Stimulated activated naive B cell treated with anti-CD40 and anti-IgM and Interleukin-4, amounts not matched to agents 10 μg/mL and 1 μg/mL and 100 μg/mL, for 72 hours (primary cell): Measurements from ENCODE around the gene OPALIN.
"Not testable (repeated sequence)": the region's sequence is repeated elsewhere in the genome, so short reads cannot be mapped to it uniquely, and the experiment has no call there.

Source experiments
- ATAC-seq, 2 donors: fragments of 150-1000 bp; cut with Tn5 transposase; replicated peaks; 2 replicates each; pipeline ENCODE4 v1.10.0; 2021; ENCODE audit warnings: moderate library complexity in 1 of 2
- DNase-seq: peaks from one replicate; pipeline ENCODE4 v3.0.0; 2021
- H3K27ac Mint-ChIP-seq: one replicate; pipeline ENCODE4 v1.8.0; 2022; ENCODE audit warnings: mild to moderate bottlenecking, mixed read lengths
- H3K27me3 Mint-ChIP-seq, 2 donors: one replicate each; pipeline ENCODE4 v1.8.0; 2022; ENCODE audit warnings: mixed read lengths in 2 of 2
- H3K36me3 Mint-ChIP-seq, 2 donors: one replicate each; pipeline ENCODE4 v1.8.0; 2022; ENCODE audit warnings: mixed read lengths in 2 of 2, mild to moderate bottlenecking in 1 of 2
- H3K4me1 Mint-ChIP-seq, 2 donors: one replicate each; pipeline ENCODE4 v1.8.0; 2022; ENCODE audit warnings: mixed read lengths in 2 of 2, mild to moderate bottlenecking in 1 of 2
- H3K4me3 Mint-ChIP-seq, 2 donors: one replicate each; pipeline ENCODE4 v1.8.0; 2022; ENCODE audit warnings: mild to moderate bottlenecking in 2 of 2, mixed read lengths in 2 of 2, moderate library complexity in 1 of 2
- H3K9me3 Mint-ChIP-seq, 2 donors: one replicate each; pipeline ENCODE4 v1.8.0; 2022; ENCODE audit warnings: mixed read lengths in 2 of 2, mild to moderate bottlenecking in 1 of 2

OPALIN gene

DNA sequence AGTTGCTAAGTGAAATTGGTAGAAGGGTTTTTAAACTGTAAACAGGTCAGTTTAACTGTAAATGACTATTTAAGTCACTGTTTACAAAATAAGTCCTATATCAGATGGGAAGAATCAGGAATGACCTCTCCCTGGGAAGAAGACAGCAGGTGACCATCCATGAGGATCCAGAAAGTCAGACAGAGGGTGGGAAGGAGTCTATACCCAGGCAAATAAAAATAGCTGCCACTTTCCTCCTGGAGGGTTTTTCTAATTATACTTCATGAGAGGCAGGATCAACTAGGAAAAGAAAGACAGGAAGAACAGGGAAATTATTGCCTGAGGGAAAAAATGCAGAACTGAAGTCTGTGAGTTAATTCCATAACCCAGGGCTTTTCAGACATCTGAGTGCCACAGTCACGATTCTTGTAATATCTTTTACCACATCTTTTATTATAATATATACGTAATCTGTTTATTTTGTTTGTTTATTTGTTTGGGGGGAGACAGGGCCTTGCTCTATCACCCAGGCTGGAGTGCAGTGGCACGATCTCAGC, 47.6 kb downstream of the OPALIN start:
- Mint-ChIP-seq H3K36me3 (no peaks in the 10 kb centered on the region), H3K27ac (no peak overlapping the region), H3K4me3 (no peak overlapping the region), H3K27me3 (peaks cover 0 to 22% of the 10 kb centered on the region in 2 donors), H3K9me3 (no peaks in the 10 kb centered on the region), H3K4me1 (peaks cover 9 to 15% of the 10 kb centered on the region in 2 donors)
- no peak for ATAC-seq
- DNase-seq, result no peak

DNA sequence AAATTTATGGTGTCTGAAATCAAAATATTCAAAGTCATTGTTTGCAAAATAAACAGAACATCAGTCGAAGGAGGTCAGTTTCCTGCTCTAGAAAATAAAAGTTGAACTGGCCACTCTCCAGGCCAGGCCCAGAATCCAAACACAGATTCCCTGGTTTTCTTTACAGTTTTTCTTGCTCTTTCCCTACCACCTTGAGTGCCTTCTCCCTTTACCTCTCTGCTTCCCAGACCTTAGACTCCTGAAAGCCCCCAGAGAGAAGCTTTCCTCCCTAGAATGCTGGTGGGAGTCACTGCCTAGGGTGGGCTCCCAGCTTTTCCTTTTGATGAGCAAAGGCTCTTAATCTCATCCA, 48.5 kb downstream of the OPALIN start:
- Mint-ChIP-seq H3K27me3 (peaks cover 0 to 19% of the 10 kb centered on the region in 2 donors), H3K4me3 (no peak overlapping the region), H3K27ac (no peak overlapping the region), H3K4me1 (peaks cover 18% of the 10 kb centered on the region in 2 donors), H3K9me3 (no peaks in the 10 kb centered on the region), H3K36me3 (no peaks in the 10 kb centered on the region)
- ATAC-seq, result no peak
- DNase-seq, result no peak

DNA sequence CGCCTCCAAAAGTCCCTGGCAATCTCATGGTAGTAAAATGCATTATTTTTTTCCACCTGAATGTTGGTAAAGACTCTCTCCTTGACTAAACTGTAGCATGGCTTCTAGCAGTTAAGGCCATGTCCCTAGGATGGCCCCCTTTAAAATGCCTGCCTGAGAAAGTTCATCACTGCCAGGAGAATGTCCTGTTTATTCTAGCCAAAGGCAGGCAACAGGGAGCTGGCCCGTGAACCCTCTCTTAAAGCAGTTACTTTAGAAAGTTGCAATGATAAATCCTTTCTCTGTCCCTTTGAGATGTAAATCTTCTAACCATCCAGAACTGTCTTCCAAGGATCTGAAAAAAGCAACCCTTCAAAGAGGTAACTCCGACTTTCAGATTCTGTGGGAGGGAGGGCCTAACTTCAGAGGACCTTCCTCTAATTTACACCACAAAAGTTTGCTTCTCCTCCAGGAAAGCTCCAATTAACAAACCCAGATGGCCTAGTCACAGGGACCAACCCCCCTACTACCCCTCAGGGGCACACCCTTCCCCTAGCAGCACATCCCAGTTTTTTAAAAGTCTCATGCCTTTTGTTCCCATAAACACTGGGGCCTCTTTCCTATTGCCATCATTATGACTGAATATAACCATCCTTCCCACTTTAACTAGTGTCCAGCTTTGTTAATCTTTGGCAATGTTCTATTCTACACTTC, 49.0 kb downstream of the OPALIN start:
- Mint-ChIP-seq H3K36me3 (no peaks in the 10 kb centered on the region), H3K27ac (no peak overlapping the region)

DNA sequence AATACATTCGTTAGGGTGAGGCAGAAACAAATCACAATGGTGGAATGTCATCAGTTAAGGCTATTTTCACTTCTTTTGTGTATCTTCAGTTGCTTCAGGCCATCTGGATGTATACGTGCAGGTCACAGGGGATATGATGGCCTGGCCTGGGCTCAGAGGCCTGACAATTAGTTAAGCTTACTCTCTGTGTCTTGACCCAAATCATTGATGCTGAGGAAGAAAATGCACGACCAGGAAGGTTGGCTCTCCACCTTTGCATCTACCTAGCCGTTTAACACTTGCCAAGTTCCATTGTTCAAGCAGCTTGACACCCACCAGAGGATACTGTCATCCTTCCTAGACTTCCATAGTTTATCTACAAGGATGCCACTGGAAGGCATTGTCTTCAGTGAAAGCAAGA, 49.9 kb downstream of the OPALIN start:
- peaks cover 23 to 31% of the 10 kb centered on the region in 2 donors for H3K4me1 Mint-ChIP-seq
- not testable (repeated sequence) for H3K27ac Mint-ChIP-seq, H3K36me3 Mint-ChIP-seq, ATAC-seq, DNase-seq, H3K9me3 Mint-ChIP-seq, H3K4me3 Mint-ChIP-seq
- peaks cover 7 to 27% of the 10 kb centered on the region in 2 donors for H3K27me3 Mint-ChIP-seq

More for the DNA sequence above, 49.0 kb downstream of the OPALIN start:
- DNase-seq (no peak), ATAC-seq (no peak)
- peaks cover 18 to 23% of the 10 kb centered on the region in 2 donors for H3K4me1 Mint-ChIP-seq
- no peak overlapping the region for H3K4me3 Mint-ChIP-seq
- H3K9me3 Mint-ChIP-seq, result no peaks in the 10 kb centered on the region
- H3K27me3 Mint-ChIP-seq, result peaks cover 0 to 19% of the 10 kb centered on the region in 2 donors

DNA sequence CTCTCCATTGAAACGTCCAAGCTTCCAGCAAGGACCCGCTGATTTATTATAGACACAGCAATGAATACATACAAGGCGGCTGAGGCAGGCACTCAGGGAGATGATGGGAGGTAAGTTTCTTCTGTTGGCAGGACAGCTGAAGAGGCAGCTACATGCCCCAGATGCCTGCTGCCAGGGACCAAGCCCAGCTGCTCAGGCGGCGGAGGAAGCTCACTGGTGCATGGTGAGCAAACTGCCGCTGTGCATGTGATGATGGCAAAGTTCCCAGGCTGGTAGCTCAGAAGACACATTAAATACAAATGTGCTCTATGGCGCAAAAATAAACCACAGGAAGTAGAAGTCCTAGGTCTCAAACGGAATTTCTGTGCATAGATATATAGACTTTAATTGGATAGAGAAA, 52.3 kb downstream of the OPALIN start:
- Mint-ChIP-seq H3K27me3 (peaks cover 7 to 25% of the 10 kb centered on the region in 2 donors), H3K27ac (peak overlapping the region; percentile 38), H3K36me3 (no peaks in the 10 kb centered on the region), H3K9me3 (no peaks in the 10 kb centered on the region), H3K4me3 (peak overlapping the region; percentile 48 to 59), H3K4me1 (peaks cover 19 to 40% of the 10 kb centered on the region in 2 donors)
- ATAC-seq (peak; percentile 75 to 77), DNase-seq (peak; percentile 18)

DNA sequence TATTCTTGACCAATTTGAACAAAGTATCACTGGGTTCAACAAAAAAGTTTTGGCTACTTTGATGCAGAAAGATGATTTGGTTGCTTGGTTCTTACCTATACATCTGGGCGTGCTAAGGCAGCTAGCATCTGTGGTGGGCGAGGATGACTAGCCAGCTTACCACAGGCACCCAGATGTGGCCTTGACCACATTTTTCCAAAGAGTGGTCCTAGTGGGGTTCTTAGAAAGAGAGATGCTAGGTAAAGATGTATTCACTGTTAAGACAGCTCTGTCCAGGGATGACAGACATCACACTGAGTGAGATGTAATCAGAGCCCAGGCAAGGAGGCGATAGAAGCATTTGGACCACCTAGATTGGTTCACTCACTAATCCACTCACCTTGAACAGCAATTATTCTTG, 53.8 kb downstream of the OPALIN start:
- H3K4me3 Mint-ChIP-seq, result no peak overlapping the region
- peaks cover 25 to 55% of the 10 kb centered on the region in 2 donors for H3K4me1 Mint-ChIP-seq
- H3K9me3 Mint-ChIP-seq, result no peaks in the 10 kb centered on the region
- ATAC-seq (peak; percentile 75), DNase-seq (no peak)
- no peaks in the 10 kb centered on the region for H3K36me3 Mint-ChIP-seq
- H3K27ac Mint-ChIP-seq, result no peak overlapping the region
- H3K27me3 Mint-ChIP-seq, result peaks cover 7 to 25% of the 10 kb centered on the region in 2 donors

DNA sequence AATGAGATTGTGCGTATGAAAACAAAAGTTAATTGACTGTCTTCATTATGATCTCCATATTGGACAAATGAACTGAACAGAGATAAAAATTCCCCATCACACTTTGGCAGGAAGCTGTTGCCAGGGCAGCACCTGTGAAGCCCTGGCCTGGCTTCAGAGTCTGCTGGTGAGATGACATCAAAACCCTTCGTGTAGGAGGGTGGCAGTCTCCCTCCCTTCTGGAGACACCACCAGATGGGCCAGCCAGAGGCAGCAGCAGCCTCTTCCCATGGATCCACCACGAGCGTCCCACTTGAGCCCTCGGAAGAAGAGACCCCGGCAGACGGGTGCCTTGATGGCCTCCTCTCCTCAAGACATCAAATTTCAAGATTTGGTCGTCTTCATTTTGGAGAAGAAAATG, 54.6 kb downstream of the OPALIN start, which contains the start of gene DNTT:
Gene DNTT (plus strand): TSS at position 205 of the 400 bp plus-strand sequence. CDS start 64 bp downstream, at position 269.
- Mint-ChIP-seq H3K4me1 (peaks cover 27 to 63% of the 10 kb centered on the region in 2 donors), H3K36me3 (no peaks in the 10 kb centered on the region), H3K4me3 (peak within 1 kb of the TSS in 1 of 2 donors; percentile 30), H3K9me3 (no peaks in the 10 kb centered on the region), H3K27me3 (peaks cover 7 to 25% of the 10 kb centered on the region in 2 donors), H3K27ac (peak within 1 kb of the TSS; percentile 47)
- ATAC-seq (peak in 1 of 2 donors; percentile 33), DNase-seq (no peak)

DNA sequence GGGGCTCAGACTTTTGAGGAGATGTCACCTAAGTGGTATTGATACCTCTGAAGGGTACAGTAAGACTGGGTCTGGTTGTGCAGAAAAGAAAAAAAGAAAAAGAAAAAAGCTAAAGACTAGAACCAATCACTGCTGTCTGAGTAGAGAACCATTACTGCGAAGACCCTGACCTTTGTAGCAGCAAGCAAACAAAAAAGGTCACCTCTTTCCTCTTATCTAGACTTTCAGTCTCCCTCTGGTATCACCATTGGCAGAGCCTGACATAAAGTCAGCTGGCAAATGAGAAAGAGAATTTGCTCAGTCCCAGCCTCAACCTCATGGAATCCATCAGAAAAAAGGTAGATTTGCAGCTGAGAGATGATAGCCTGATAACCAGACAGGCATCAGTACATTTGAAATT, 57.2 kb downstream of the OPALIN start:
- Mint-ChIP-seq H3K36me3 (no peaks in the 10 kb centered on the region), H3K9me3 (no peaks in the 10 kb centered on the region), H3K4me3 (no peak overlapping the region), H3K4me1 (peaks cover 32 to 73% of the 10 kb centered on the region in 2 donors), H3K27me3 (peaks cover 7 to 15% of the 10 kb centered on the region in 2 donors), H3K27ac (no peak overlapping the region)
- peak; percentile 18 to 23 for ATAC-seq
- no peak for DNase-seq

DNA sequence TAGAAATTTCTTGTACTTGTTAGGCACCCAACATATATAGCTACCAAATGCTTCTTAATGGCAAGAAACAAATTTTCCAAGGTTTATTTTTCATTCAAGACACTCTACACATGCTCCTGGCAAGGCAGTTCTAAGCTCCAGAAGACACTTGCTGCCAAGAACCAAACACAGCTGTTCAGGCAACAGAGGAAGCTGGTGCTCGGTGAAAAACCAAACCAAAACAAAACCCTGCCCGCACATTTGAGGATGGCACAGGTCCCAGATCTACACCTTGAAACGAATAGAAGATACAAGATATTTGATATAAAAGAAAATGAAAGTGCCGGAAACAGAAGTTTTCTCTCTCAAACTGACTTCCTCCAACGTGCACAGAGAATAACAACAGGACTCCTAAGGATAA, 59.4 kb downstream of the OPALIN start:
- no peaks in the 10 kb centered on the region for H3K9me3 Mint-ChIP-seq
- DNase-seq, result no peak
- H3K27ac Mint-ChIP-seq, result peak overlapping the region; percentile 84
- H3K36me3 Mint-ChIP-seq, result no peaks in the 10 kb centered on the region
- peak; percentile 29 to 51 for ATAC-seq
- peaks cover 31 to 63% of the 10 kb centered on the region in 2 donors for H3K4me1 Mint-ChIP-seq
- peak overlapping the region; percentile 76 to 78 for H3K4me3 Mint-ChIP-seq
- H3K27me3 Mint-ChIP-seq, result peaks cover 4 to 7% of the 10 kb centered on the region in 2 donors

DNA sequence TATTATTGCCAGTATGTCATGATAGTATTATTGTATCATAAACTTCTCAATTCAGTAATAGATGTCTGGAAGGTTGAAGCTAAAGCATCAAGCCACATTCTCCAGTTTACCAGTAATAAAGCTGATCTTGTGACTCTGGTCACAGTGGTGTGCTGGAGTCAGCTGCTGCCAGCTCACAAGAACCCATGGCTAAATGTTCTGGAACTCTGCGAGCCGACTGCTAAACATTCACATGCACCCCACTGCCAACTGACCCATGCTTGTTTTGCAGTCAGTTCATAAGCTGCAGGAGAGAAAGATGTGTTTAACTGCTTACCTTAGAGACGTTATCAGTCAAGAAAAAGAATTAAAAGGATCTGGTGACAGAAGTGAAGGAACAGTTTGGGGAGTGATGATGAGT, 60.4 kb downstream of the OPALIN start:
- H3K4me3 Mint-ChIP-seq, result no peak overlapping the region
- peaks cover 31 to 65% of the 10 kb centered on the region in 2 donors for H3K4me1 Mint-ChIP-seq
- H3K27me3 Mint-ChIP-seq, result no peaks in the 10 kb centered on the region
- DNase-seq (no peak), ATAC-seq (no peak)
- no peaks in the 10 kb centered on the region for H3K36me3 Mint-ChIP-seq
- H3K9me3 Mint-ChIP-seq, result no peaks in the 10 kb centered on the region
- H3K27ac Mint-ChIP-seq, result no peak overlapping the region

DNA sequence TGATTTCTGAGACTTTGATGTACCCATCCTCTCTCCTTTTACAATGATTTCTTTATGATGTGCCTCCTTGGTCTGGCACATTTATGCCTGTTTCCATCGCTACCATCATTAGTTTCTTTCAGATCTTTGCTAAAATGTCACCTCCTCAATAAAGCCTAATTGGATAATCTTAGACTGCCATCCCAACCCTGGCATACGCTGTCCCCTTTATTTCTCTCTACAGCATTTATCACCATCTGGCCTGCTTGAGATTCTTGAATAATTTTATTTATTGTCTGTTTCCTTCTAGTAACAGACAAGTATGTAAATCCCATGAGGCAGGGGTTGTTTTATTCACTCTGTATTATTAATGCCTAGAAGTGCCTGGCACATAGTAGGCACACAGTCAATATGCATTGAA, 61.3 kb downstream of the OPALIN start:
- DNase-seq (no peak), ATAC-seq (no peak)
- Mint-ChIP-seq H3K27me3 (no peaks in the 10 kb centered on the region), H3K4me3 (no peak overlapping the region), H3K4me1 (peaks cover 34 to 66% of the 10 kb centered on the region in 2 donors), H3K36me3 (no peaks in the 10 kb centered on the region), H3K9me3 (no peaks in the 10 kb centered on the region), H3K27ac (no peak overlapping the region)

DNA sequence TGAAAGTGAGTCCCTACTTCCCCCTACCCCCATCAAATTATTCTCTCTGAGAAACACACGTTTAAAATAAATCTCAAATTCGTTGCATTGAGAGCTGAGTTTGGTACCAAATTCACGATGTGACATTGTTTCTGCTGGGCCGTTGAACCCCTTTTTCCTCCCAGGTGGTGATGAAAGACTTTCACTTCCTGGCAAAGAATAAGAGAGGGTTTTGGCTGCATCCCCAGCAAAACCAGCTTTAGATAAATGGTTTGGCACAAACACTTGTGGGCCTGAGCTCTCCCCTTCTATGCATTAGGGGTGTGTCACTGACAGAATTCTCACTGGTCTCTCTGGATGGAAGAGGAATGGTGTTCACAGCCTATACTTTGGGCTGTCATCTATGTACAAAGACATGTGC, 63.3 kb downstream of the OPALIN start:
- H3K36me3 Mint-ChIP-seq, result no peaks in the 10 kb centered on the region
- H3K27me3 Mint-ChIP-seq, result no peaks in the 10 kb centered on the region
- no peaks in the 10 kb centered on the region for H3K9me3 Mint-ChIP-seq
- DNase-seq (no peak), ATAC-seq (no peak)
- H3K4me1 Mint-ChIP-seq, result peaks cover 43 to 67% of the 10 kb centered on the region in 2 donors
- H3K4me3 Mint-ChIP-seq, result no peak overlapping the region
- H3K27ac Mint-ChIP-seq, result no peak overlapping the region
